ENCODE measurements around the gene TSPAN18.

TSPAN18 gene

GRCh38 chr11:44804449-44805437, 78.0 kb downstream of the TSPAN18 start:
- no peak for TF ChIP-seq POLR2A (IDR thresholded peaks at IDR 0.05; ENCODE audit: low read length)
- no peak for DNase-seq

GRCh38 chr11:44805596-44805995, 78.8 kb downstream of the TSPAN18 start:
- no peak for DNase-seq
- TF ChIP-seq POLR2A (IDR thresholded peaks at IDR 0.05; ENCODE audit: low read length) (no peak), GATA1 (IDR thresholded peaks at IDR 0.05; ENCODE audit: low read depth, low read length) (no peak)

GRCh38 chr11:44808053-44808753, 81.4 kb downstream of the TSPAN18 start:
- DNase-seq: no peak
- TF ChIP-seq POLR2A (IDR thresholded peaks at IDR 0.05; ENCODE audit: low read length) (no peak), GATA1 (IDR thresholded peaks at IDR 0.05; ENCODE audit: low read depth, low read length) (no peak)

- TF ChIP-seq GATA1 (IDR thresholded peaks at IDR 0.05; ENCODE audit: low read depth, low read length): no peak
- no peak for TF ChIP-seq POLR2A (IDR thresholded peaks at IDR 0.05; ENCODE audit: low read length)
Measured at GRCh38 chr11:44809283-44809682, 82.5 kb downstream of the TSPAN18 start.

GRCh38 chr11:44811841-44812448, 85.2 kb downstream of the TSPAN18 start:
- TF ChIP-seq POLR2A (IDR thresholded peaks at IDR 0.05; ENCODE audit: low read length) (no peak), GATA1 (IDR thresholded peaks at IDR 0.05; ENCODE audit: low read depth, low read length) (no peak)
- DNase-seq: no peak

More at GRCh38 chr11:44809283-44809682, 82.5 kb downstream of the TSPAN18 start:
- DNase-seq: no peak

GRCh38 chr11:44812971-44813370, 86.2 kb downstream of the TSPAN18 start:
- no peak for DNase-seq
- TF ChIP-seq POLR2A (IDR thresholded peaks at IDR 0.05; ENCODE audit: low read length) (no peak), GATA1 (IDR thresholded peaks at IDR 0.05; ENCODE audit: low read depth, low read length) (no peak)

- TF ChIP-seq POLR2A (IDR thresholded peaks at IDR 0.05; ENCODE audit: low read length): no peak
- no peak for TF ChIP-seq GATA1 (IDR thresholded peaks at IDR 0.05; ENCODE audit: low read depth, low read length)
- DNase-seq: no peak
Measured at GRCh38 chr11:44813401-44813800, 86.6 kb downstream of the TSPAN18 start.

DNA sequence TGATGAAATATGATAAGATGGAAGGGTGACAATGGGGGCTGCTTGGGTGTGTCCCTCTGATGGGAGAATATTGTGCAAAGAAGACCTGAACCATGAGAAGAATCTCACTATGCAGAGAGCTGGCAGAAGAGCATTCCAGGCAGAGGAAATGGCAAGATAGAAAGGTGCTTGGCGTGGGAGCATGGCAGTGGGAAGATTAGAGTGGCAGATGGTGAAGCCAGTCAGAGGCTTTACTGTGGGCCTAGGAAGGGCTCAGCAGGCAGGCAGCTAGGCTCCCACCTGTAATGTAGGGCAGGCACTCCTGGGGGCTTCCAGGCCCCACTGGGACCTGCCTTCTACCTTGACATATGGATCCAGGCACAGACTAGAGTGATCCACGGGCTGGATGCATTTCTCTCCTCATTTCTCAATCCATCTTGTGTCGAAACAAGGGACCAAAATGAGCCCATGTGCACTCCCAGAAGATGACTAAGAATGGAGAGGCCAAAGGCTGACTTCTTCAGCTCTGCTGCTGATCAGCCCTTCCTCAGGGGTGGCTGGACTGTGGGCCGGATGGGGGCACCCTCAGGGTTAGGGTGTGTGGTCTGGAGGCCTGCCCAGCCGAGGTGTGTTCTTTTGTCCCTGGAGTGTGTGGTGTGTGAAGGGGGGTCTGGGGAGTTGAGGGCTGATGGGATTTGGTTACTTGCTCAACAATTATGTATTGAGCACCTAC, 88.3 kb downstream of the TSPAN18 start:
- TF ChIP-seq GATA1 (IDR thresholded peaks at IDR 0.05; ENCODE audit: low read depth, low read length) (no peak), POLR2A (IDR thresholded peaks at IDR 0.05; ENCODE audit: low read length) (no peak)
- no peak for DNase-seq

GRCh38 chr11:44815917-44816456, 89.2 kb downstream of the TSPAN18 start:
- DNase-seq: no peak
- TF ChIP-seq GATA1 (IDR thresholded peaks at IDR 0.05; ENCODE audit: low read depth, low read length): no peak
- TF ChIP-seq POLR2A (IDR thresholded peaks at IDR 0.05; ENCODE audit: low read length): no peak

DNA sequence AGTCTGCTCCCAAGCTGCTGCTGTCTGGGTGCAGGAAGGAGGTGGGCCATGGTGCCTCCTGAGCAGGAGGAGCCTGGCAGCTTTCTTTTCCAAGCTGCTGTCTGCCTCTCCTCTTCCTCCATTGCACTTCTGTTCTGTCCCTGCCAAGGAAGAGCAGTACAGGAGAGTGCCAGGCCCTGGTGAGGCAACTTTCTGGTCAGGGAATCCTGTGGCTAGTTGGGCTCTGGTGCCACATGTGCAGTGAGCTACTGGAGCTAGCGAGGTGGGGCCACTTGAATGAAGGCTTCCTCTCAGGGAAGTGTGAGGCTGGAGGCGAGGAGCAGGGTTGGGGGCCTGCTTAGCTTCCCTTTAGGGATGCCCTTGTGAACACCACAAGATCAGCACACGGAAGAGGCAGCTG, 90.0 kb downstream of the TSPAN18 start:
- TF ChIP-seq POLR2A (IDR thresholded peaks at IDR 0.05; ENCODE audit: low read length) (no peak), GATA1 (IDR thresholded peaks at IDR 0.05; ENCODE audit: low read depth, low read length) (no peak)
- no peak for DNase-seq

DNA sequence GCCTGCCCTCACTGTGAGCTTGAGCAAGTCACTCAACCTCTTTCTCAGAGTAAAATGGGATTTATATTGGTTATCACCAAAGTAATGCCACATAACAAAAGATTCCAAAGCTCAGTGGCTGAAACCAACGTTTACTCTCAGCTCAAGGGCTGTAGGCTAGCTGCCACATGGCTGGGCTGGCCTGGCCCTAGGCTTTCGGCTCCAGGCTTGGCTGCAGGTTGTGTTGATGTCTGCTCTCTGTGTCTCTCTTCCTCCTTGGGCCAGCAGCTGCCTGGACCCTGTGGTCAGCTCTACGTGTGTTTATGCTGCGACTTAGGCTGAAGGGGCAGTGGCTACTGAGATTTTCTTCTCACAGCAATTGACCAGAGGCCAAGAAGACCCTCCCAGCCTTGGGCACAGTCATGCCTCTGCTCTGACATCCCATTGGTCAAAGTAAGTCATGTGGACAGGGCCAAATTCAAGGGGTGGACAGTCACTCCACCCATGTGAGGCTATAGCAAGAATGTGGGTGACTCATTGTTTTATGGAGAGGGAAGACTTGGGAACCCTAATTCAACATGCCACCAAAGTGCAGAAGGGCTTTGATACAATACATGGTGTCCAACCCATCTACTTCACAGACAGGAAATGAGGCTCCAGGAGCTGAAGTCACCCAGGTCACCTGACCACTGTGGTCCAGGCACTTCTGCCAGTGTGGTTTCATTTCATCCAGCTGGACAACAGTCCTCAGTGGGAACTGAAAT, 90.6 kb downstream of the TSPAN18 start:
- TF ChIP-seq POLR2A (IDR thresholded peaks at IDR 0.05; ENCODE audit: low read length) (no peak), GATA1 (IDR thresholded peaks at IDR 0.05; ENCODE audit: low read depth, low read length) (no peak)
- no peak for DNase-seq

GRCh38 chr11:44818110-44818509, 91.3 kb downstream of the TSPAN18 start:
- DNase-seq: no peak
- TF ChIP-seq POLR2A (IDR thresholded peaks at IDR 0.05; ENCODE audit: low read length) (no peak), GATA1 (IDR thresholded peaks at IDR 0.05; ENCODE audit: low read depth, low read length) (no peak)

- DNase-seq: no peak
- TF ChIP-seq GATA1 (IDR thresholded peaks at IDR 0.05; ENCODE audit: low read depth, low read length): no peak
- TF ChIP-seq POLR2A (IDR thresholded peaks at IDR 0.05; ENCODE audit: low read length): no peak
Measured at GRCh38 chr11:44819346-44819745, 92.6 kb downstream of the TSPAN18 start.

Data from erythroblast (primary cell).